ENCODE data around the gene TAOK2.

TAOK2 gene

DNA sequence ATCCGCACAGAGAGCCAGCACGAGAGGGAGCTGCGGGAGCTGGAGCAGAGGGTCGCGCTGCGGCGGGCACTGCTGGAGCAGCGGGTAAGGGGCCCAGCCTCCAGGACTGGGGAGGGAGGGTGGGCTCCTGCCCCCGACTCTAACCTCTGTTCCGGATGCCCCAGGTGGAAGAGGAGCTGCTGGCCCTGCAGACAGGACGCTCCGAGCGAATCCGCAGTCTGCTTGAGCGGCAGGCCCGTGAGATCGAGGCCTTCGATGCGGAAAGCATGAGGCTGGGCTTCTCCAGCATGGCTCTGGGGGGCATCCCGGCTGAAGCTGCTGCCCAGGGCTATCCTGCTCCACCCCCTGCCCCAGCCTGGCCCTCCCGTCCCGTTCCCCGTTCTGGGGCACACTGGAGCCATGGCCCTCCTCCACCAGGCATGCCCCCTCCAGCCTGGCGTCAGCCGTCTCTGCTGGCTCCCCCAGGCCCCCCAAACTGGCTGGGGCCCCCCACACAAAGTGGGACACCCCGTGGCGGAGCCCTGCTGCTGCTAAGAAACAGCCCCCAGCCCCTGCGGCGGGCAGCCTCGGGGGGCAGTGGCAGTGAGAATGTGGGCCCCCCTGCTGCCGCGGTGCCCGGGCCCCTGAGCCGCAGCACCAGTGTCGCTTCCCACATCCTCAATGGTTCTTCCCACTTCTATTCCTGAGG is 17.4 kb downstream of the TAOK2 start:
- Histone ChIP-seq H3K4me1 (ENCODE audit: control insufficient read depth, insufficient read depth, low read length) (peaks cover 22% of the 10 kb centered on the region), H3K36me3 (ENCODE audit: control insufficient read depth, insufficient read depth, low read length, severe bottlenecking) (peaks cover 69% of the 10 kb centered on the region), H3K9ac (ENCODE audit: low read length) (no peak overlapping the region), H3K27me3 (replicated peaks; ENCODE audit: control insufficient read depth, insufficient read depth, low read length) (no peaks in the 10 kb centered on the region), H3K4me3 (ENCODE audit: low read length) (no peak overlapping the region), H3K9me3 (ENCODE audit: control insufficient read depth, low read length) (no peaks in the 10 kb centered on the region)
- no peak for DNase-seq (ENCODE audit: low read depth)

DNA sequence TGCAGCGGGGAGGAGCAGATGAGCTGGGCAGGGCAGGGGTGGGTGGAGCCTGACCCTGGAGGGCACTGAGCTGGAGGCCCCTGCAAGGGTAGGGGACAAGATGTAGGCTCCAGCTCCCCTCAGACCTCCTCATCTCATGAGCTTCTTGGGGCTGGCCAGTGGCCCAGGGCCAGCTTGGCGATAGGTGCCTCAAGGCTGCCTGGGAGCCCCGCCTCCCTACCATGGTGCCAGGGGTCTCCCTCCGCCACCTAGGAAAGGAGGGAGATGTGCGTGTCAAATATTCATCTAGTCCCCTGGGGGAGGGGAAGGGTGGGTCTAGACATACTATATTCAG is 17.9 kb downstream of the TAOK2 start:
- DNase-seq (ENCODE audit: low read depth): no peak
- Histone ChIP-seq H3K36me3 (ENCODE audit: control insufficient read depth, insufficient read depth, low read length, severe bottlenecking) (peaks cover 64% of the 10 kb centered on the region), H3K4me3 (ENCODE audit: low read length) (no peak overlapping the region), H3K9ac (ENCODE audit: low read length) (peak overlapping the region; percentile 67), H3K9me3 (ENCODE audit: control insufficient read depth, low read length) (no peaks in the 10 kb centered on the region), H3K4me1 (ENCODE audit: control insufficient read depth, insufficient read depth, low read length) (peaks cover 22% of the 10 kb centered on the region), H3K27me3 (replicated peaks; ENCODE audit: control insufficient read depth, insufficient read depth, low read length) (no peaks in the 10 kb centered on the region)

DNA sequence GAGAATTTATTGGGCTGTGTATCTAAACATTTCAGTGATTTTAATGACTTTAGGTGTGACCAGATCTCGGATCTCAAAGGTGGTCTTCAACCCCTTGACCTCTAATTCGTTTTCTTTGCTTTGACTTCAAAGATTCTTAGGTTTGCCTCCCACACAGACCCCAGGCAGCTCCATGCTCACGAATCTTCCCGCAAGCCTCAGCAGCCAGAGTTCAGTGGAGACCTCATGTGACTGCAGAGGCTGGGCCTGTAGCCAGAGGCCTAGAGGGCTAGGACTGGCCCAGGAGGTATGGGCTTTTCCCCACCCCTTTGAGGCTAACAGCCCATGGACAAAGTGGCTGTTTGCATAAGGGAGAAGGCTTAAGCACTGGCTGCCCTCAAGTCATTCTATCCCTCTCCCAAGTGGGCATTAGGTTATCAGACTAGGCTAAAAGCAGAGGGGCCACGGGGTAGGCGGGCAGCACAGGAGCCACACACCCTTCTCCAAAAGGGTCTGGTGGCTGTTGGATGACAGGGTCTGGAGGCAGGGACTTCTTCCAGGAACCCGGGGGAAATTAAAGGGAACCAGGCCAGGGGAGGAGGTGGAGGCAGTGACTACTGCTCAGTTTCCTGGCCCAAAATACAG is 18.8 kb downstream of the TAOK2 start:
- no peak overlapping the region for H3K4me3 ChIP-seq (ENCODE audit: low read length)
- DNase-seq (ENCODE audit: low read depth): no peak
- no peaks in the 10 kb centered on the region for H3K27me3 ChIP-seq (replicated peaks; ENCODE audit: control insufficient read depth, insufficient read depth, low read length)
- peak overlapping the region; percentile 67 for H3K9ac ChIP-seq (ENCODE audit: low read length)
- no peaks in the 10 kb centered on the region for H3K9me3 ChIP-seq (ENCODE audit: control insufficient read depth, low read length)
- H3K4me1 ChIP-seq (ENCODE audit: control insufficient read depth, insufficient read depth, low read length): peaks cover 28% of the 10 kb centered on the region
- H3K36me3 ChIP-seq (ENCODE audit: control insufficient read depth, insufficient read depth, low read length, severe bottlenecking): peaks cover 56% of the 10 kb centered on the region

DNA sequence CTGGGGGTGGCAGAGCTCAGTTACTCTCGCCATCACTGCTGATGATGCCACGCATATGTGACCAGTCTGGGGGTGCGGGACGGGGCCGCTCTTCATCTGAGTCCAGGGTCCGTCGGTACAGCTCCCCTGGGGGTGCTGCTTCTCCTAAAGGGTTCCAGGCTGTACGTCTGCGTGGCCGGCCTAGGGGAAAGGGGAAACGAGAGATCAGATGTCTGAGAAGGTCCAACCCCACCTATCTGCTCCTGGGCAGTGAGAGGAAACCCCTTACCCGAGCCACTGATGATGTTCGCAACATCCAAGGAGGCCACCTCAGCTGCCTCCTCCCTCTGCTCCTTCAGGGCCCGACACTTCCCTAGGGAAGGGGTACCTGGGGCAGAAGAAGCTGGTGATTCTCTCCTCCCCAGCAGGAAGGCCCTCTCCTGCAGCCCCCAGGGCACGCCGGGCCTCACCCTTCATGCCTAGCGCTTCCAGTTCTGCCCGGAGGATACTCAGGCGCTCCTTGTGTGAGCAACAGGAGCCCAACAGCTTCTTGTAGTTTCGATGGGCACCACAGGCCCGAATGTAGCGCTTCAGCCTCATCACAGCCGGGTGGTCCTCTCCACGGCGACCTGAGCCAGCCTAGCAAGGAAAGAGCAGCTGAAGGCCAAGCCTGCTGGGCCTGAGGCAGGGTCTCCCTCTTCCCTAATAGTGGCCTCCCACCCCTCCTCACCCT is 19.7 kb downstream of the TAOK2 start:
- DNase-seq (ENCODE audit: low read depth): no peak
- peaks cover 28% of the 10 kb centered on the region for H3K4me1 ChIP-seq (ENCODE audit: control insufficient read depth, insufficient read depth, low read length)
- H3K36me3 ChIP-seq (ENCODE audit: control insufficient read depth, insufficient read depth, low read length, severe bottlenecking): peaks cover 49% of the 10 kb centered on the region
- H3K27me3 ChIP-seq (replicated peaks; ENCODE audit: control insufficient read depth, insufficient read depth, low read length): no peaks in the 10 kb centered on the region
- H3K9ac ChIP-seq (ENCODE audit: low read length): peak overlapping the region; percentile 67
- no peaks in the 10 kb centered on the region for H3K9me3 ChIP-seq (ENCODE audit: control insufficient read depth, low read length)
- H3K4me3 ChIP-seq (ENCODE audit: low read length): no peak overlapping the region

DNA sequence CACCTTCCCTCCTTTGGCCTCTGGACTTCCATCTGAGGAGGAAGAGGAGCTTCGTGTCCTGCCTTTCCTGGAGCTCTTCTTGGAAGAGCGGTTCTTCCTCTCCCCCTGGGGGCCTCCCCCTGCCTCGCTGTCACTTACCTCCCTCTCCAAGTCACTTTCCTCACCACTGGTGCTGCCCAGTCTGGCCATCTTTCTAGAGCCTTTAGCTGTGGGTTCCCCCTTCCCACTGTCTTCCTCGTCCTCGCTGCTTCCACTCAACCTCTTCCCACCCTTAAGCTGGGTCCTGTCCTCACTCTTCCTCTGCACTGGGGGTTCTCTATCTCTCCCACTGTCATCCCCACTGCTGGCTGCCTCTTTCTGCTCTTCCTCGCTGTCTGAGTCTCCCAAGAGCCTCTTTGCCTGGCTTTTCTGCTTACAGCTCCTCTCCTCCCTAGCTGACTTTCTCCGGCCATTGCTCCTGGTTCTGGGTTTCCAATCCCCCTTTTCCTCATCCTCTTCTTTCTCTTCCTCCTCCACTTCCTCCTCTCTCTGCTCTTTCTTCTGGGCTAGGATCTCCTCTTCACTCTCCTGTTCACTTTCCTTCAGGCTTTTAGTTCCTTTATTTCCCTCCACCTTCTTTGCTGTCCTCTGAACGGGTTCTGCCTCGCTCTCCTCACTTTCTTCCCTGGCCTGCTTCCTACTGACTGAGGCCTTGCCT is 20.4 kb downstream of the TAOK2 start:
- peak overlapping the region; percentile 99 for H3K9ac ChIP-seq (ENCODE audit: low read length)
- peaks cover 43% of the 10 kb centered on the region for H3K36me3 ChIP-seq (ENCODE audit: control insufficient read depth, insufficient read depth, low read length, severe bottlenecking)
- H3K4me3 ChIP-seq (ENCODE audit: low read length): peak overlapping the region; percentile 87
- H3K27me3 ChIP-seq (replicated peaks; ENCODE audit: control insufficient read depth, insufficient read depth, low read length): no peaks in the 10 kb centered on the region
- no peaks in the 10 kb centered on the region for H3K9me3 ChIP-seq (ENCODE audit: control insufficient read depth, low read length)
- no peak for DNase-seq (ENCODE audit: low read depth)
- H3K4me1 ChIP-seq (ENCODE audit: control insufficient read depth, insufficient read depth, low read length): peaks cover 28% of the 10 kb centered on the region

DNA sequence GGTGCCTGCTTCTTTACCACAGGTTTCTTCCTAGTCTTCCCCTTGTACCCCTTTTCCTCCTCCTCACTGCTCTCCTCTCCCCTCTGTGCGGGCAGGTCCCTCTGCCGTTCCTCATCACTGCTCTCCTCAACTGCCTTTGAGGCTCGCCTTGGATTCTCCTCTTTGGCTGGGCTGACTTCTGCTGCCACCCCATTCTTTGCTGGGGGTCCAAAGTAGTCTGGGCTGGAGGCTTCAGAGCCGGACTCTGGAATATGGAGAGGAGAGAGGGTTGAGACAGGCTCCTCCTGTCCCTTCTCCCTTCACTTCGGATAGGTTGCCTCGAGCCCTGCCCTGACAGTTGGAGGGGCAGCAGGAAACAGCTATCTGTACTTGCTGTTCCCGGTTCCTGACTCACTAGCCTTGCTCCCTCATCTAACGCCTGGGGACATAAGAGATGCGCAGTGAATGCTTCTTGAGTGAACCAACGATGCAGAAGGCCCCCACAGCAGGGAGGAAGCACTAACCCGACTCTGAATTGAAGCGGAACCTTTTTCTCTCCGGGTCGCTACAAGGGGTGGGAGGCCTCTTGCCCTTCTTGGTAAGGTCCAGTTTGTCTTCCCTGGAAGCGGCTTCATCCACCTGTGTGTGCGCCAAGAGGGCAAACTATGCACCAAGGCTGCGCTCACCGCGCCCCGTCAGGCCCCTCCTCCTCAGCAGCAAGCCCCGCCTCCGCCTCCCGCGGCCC is 21.1 kb downstream of the TAOK2 start:
- peaks cover 36% of the 10 kb centered on the region for H3K36me3 ChIP-seq (ENCODE audit: control insufficient read depth, insufficient read depth, low read length, severe bottlenecking)

DNA sequence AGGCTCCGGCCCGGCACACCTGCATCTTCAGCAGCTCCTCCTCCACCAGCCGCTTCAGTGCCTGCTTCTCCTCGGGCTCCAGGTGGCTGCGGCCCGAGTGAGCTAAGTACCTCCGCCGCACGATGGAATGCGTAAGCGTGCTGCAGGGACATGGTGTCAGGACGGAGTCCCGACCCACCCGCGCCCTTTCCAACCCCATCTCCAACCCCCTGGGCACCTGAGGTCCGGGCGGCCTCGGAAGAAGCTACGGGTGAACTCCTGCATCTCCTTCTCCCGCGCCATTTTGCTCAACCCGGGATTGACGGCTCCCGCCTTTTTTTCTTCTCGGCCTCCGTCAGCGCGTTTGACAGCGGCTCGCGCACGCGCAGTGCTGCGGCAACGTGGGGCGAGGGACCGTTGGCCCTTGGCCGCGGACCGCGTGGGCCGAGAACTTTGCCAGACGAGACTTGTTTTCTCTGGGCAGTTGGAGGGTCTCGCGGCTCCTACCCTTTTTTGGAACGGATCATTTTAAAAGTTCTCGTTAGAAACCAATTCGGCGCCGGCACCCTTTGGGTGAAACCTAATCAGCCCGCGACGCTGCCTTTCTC is 21.7 kb downstream of the TAOK2 start, which contains the start of gene HIRIP3:
HIRIP3 (minus strand) TSS at position 294 of the 587 bp plus-strand sequence; CDS start at position 282, 12 bp downstream.
- peak; percentile 91 for DNase-seq (ENCODE audit: low read depth)
- Histone ChIP-seq H3K27me3 (replicated peaks; ENCODE audit: control insufficient read depth, insufficient read depth, low read length) (no peaks in the 10 kb centered on the region), H3K36me3 (ENCODE audit: control insufficient read depth, insufficient read depth, low read length, severe bottlenecking) (peaks cover 29% of the 10 kb centered on the region), H3K9me3 (ENCODE audit: control insufficient read depth, low read length) (no peaks in the 10 kb centered on the region), H3K9ac (ENCODE audit: low read length) (peak within 1 kb of the TSS; percentile 99), H3K4me1 (ENCODE audit: control insufficient read depth, insufficient read depth, low read length) (peaks cover 28% of the 10 kb centered on the region), H3K4me3 (ENCODE audit: low read length) (peak within 1 kb of the TSS; percentile 87)

More for the DNA sequence above, 21.1 kb downstream of the TAOK2 start:
- DNase-seq (ENCODE audit: low read depth): peak; percentile 30
- H3K27me3 ChIP-seq (replicated peaks; ENCODE audit: control insufficient read depth, insufficient read depth, low read length): no peaks in the 10 kb centered on the region
- H3K9ac ChIP-seq (ENCODE audit: low read length): peak overlapping the region; percentile 99
- peaks cover 28% of the 10 kb centered on the region for H3K4me1 ChIP-seq (ENCODE audit: control insufficient read depth, insufficient read depth, low read length)
- no peaks in the 10 kb centered on the region for H3K9me3 ChIP-seq (ENCODE audit: control insufficient read depth, low read length)
- peak overlapping the region; percentile 87 for H3K4me3 ChIP-seq (ENCODE audit: low read length)

DNA sequence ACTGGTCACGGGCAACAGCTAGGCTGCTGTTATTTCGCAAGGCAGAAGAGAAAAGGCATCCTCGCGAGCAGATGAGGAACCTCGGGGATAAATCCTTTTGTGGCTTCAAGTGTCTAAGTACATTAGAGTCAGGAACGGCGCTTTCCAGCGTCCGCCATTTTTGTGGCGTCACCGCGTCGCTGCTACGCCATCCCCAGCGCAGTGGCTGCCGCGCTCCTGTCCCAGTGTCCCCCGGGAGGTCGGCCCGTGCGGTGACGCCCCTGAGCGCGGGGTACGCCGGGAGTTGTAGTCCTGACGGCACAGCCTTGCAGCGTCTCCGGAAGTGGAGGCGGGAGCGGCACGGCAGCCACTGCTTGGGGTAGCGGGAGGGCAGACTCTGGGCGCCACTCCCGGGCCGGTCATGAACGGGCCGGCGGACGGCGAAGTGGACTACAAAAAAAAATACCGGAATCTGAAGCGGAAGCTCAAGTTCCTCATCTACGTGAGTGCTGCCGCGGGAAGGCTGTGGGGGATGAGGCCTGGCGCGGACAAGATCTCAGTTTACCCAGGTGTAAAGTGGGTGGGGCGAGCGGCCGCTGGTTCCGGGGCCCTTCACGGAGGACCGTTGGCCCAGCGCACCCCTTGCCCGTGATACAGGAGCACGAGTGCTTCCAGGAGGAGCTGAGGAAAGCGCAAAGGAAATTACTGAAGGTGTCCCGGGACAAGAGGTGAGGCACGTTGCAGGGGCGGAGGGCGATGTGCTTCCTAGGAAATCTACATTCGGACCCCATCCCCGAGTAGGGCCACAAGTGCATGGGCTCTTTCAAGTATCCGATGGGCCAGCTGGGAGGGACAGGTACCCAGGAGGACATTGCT is 22.5 kb downstream of the TAOK2 start, which contains the start of gene INO80E:
INO80E (plus strand) TSS at position 331 of the 855 bp plus-strand sequence; CDS start at position 401, 70 bp downstream.
- H3K9ac ChIP-seq (ENCODE audit: low read length): peak within 1 kb of the TSS; percentile 99
- DNase-seq (ENCODE audit: low read depth): peak; percentile 98
- H3K9me3 ChIP-seq (ENCODE audit: control insufficient read depth, low read length): no peaks in the 10 kb centered on the region
- peaks cover 28% of the 10 kb centered on the region for H3K4me1 ChIP-seq (ENCODE audit: control insufficient read depth, insufficient read depth, low read length)
- peak within 1 kb of the TSS; percentile 87 for H3K4me3 ChIP-seq (ENCODE audit: low read length)
- H3K27me3 ChIP-seq (replicated peaks; ENCODE audit: control insufficient read depth, insufficient read depth, low read length): no peaks in the 10 kb centered on the region
- peaks cover 23% of the 10 kb centered on the region for H3K36me3 ChIP-seq (ENCODE audit: control insufficient read depth, insufficient read depth, low read length, severe bottlenecking)

DNA sequence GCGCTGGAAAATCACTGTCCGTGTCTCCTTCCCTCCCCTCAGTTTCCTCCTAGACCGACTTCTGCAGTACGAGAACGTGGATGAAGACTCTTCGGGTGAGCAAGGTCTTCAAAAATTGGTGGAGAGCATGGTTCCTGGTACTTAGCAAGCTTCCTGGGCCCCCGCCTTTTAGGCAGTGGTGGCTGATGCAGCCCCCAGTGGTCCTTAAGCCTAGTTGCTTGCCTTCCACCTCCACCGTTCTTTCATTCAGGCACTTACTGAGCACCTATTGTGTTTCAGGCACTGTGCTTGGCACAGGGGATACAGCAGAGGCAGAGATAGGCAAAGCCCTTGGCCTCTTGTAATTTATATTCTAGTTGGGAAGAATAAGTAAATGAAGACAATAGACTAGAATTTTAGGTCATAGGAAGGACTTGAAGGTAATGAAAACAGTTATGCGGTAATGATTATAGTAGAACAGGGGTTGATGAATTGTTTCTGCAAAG is 23.1 kb downstream of the TAOK2 start:
- no peaks in the 10 kb centered on the region for H3K9me3 ChIP-seq (ENCODE audit: control insufficient read depth, low read length)
- DNase-seq (ENCODE audit: low read depth): no peak

More for the DNA sequence above, 23.1 kb downstream of the TAOK2 start:
- peak overlapping the region; percentile 99 for H3K9ac ChIP-seq (ENCODE audit: low read length)
- H3K4me1 ChIP-seq (ENCODE audit: control insufficient read depth, insufficient read depth, low read length): peaks cover 26% of the 10 kb centered on the region
- no peaks in the 10 kb centered on the region for H3K27me3 ChIP-seq (replicated peaks; ENCODE audit: control insufficient read depth, insufficient read depth, low read length)
- H3K36me3 ChIP-seq (ENCODE audit: control insufficient read depth, insufficient read depth, low read length, severe bottlenecking): peaks cover 19% of the 10 kb centered on the region
- peak overlapping the region; percentile 87 for H3K4me3 ChIP-seq (ENCODE audit: low read length)
